Activated B cell treated with CpG ODN at 0.5 μM for 24 hours (primary cell): ENCODE results near the gene RUFY3. TPM values are rescaled to one million over a fixed set of nuclear protein-coding genes. Genes with fewer than 3 reads are reported as not detected.
"Not testable (repeated sequence)": the region's sequence is repeated elsewhere in the genome, so short reads cannot be mapped to it uniquely, and the experiment has no call there.

Experiments used
- ATAC-seq: fragments of 200-7000 bp; cut with Tn5 transposase; one replicate; pipeline ENCODE4 v1.10.0; 2021; ENCODE audit warnings: low read depth, mild to moderate bottlenecking, moderate library complexity
- CTCF ChIA-PET: fragments of 350-600 bp; sonication (Branson Sonifier 250); formaldehyde crosslinking; loops from one replicate; lab custom pipeline; 2021; ENCODE audit warnings: antibody characterized with exemption; lab: Charles Lee
- POLR2A ChIA-PET: fragments of 350-600 bp; sonication (Branson Sonifier 250); formaldehyde crosslinking; loops from one replicate; lab custom pipeline; 2021; ENCODE audit warnings: antibody characterized with exemption; lab: Charles Lee
- DNase-seq: peaks from one replicate; pipeline ENCODE4 v3.0.0; 2022
- H3K27ac Mint-ChIP-seq: one replicate; pipeline ENCODE4 v1.8.0; 2020; ENCODE audit warnings: mixed read lengths
- H3K27me3 Mint-ChIP-seq: one replicate; pipeline ENCODE4 v1.8.0; 2021; ENCODE audit warnings: mixed read lengths
- H3K36me3 Mint-ChIP-seq: one replicate; pipeline ENCODE4 v1.8.0; 2021; ENCODE audit warnings: low read depth, mixed read lengths
- H3K4me1 Mint-ChIP-seq: one replicate; pipeline ENCODE4 v1.8.0; 2021; ENCODE audit warnings: mixed read lengths
- H3K4me3 Mint-ChIP-seq: one replicate; pipeline ENCODE4 v1.8.0; 2020; ENCODE audit warnings: mild to moderate bottlenecking, mixed read lengths
- H3K9me3 Mint-ChIP-seq: one replicate; pipeline ENCODE4 v1.8.0; 2020; ENCODE audit warnings: mixed read lengths
- CTCF ChIP-seq: fragments of 200-600 bp; IDR thresholded peaks from one replicate; pipeline ENCODE4 v1.8.0; 2022; ENCODE audit warnings: antibody characterized with exemption, mild to moderate bottlenecking
- intact Hi-C: fragments of 100-400 bp; cut with micrococcal nuclease; formaldehyde crosslinking; loops from one replicate; pipeline ENCODE4 v1.15.1; 2024
- total RNA-seq: library from RNA; stranded (reverse); gene quantifications from 2 replicates; pipeline ENCODE4 v1.2.3, GENCODE V29; 2022

Gene RUFY3
- total RNA-seq, 1 donor from 2014 or later = 69.4 TPM

- peak; percentile 83 for DNase-seq
- intact Hi-C loops = loop anchor here (1.0 to 2.0 kb wide), 10 partner anchors 8 to 305 kb away; partner anchors contain the start of genes DCK, GRSF1 and MOB1B
- H3K4me3 Mint-ChIP-seq = peak within 1 kb of the TSS; percentile 99
- peak; percentile 88 for ATAC-seq
- H3K27me3 Mint-ChIP-seq = no peaks in the 10 kb centered on the region
- TF ChIP-seq CTCF = peak; percentile 96
- peaks cover 34% of the 10 kb centered on the region for H3K36me3 Mint-ChIP-seq
- H3K9me3 Mint-ChIP-seq = no peaks in the 10 kb centered on the region
- H3K27ac Mint-ChIP-seq = peak within 1 kb of the TSS; percentile 100
- POLR2A ChIA-PET = interaction anchor here (0.7 to 6.0 kb wide), 23 partner anchors 7 to 305 kb away, joined by 3 to 84 read pairs (median 4); partner anchors contain the start of genes DCK and GRSF1
- H3K4me1 Mint-ChIP-seq = peaks cover 48% of the 10 kb centered on the region
- CTCF ChIA-PET = interaction anchor here (0.5 to 6.7 kb wide), 8 partner anchors 17 to 306 kb away, joined by 3 to 48 read pairs (median 4); no protein-coding TSS in a partner anchor
Measured at GRCh38 chr4:70687821-70688794, 33.7 kb upstream of the RUFY3 start, which contains the start of gene UTP3. Gene UTP3 (plus strand): TSS chr4:70688532. CDS start chr4:70688678, 146 bp downstream.

- H3K27me3 Mint-ChIP-seq = no peaks in the 10 kb centered on the region
- no peaks in the 10 kb centered on the region for H3K9me3 Mint-ChIP-seq
- peak; percentile 4 for ATAC-seq
- no peak for DNase-seq
- H3K27ac Mint-ChIP-seq = peak overlapping the region; percentile 100
- H3K36me3 Mint-ChIP-seq = peaks cover 37% of the 10 kb centered on the region
- intact Hi-C loops = loop anchor here (1.0 to 2.0 kb wide), 10 partner anchors 9 to 304 kb away; partner anchors contain the start of genes DCK, GRSF1 and MOB1B
- peak overlapping the region; percentile 99 for H3K4me3 Mint-ChIP-seq
- TF ChIP-seq CTCF = no peak
- peaks cover 52% of the 10 kb centered on the region for H3K4me1 Mint-ChIP-seq
- CTCF ChIA-PET = interaction anchor here (0.5 to 6.7 kb wide), 5 partner anchors 16 to 305 kb away, joined by 3 to 48 read pairs (median 5); no protein-coding TSS in a partner anchor
- POLR2A ChIA-PET = interaction anchor here (0.7 to 6.0 kb wide), 16 partner anchors 8 to 304 kb away, joined by 3 to 84 read pairs (median 4); partner anchors contain the start of genes DCK and GRSF1
Measured at GRCh38 chr4:70688795-70689231, 33.0 kb upstream of the RUFY3 start.

- peaks cover 37% of the 10 kb centered on the region for H3K36me3 Mint-ChIP-seq
- ATAC-seq (no peak), DNase-seq (no peak)
- H3K9me3 Mint-ChIP-seq = no peaks in the 10 kb centered on the region
- H3K4me1 Mint-ChIP-seq = peaks cover 51% of the 10 kb centered on the region
- H3K27ac Mint-ChIP-seq = no peak overlapping the region
- CTCF ChIA-PET = interaction anchor here (6.7 kb wide), 1 partner anchor 13 kb away, joined by 48 read pairs; no protein-coding TSS in a partner anchor
- no peak overlapping the region for H3K4me3 Mint-ChIP-seq
- POLR2A ChIA-PET = interaction anchor here (0.6 to 6.0 kb wide), 6 partner anchors 12 to 275 kb away, joined by 3 to 84 read pairs (median 4); no protein-coding TSS in a partner anchor
- intact Hi-C loops = no loop called here
- H3K27me3 Mint-ChIP-seq = no peaks in the 10 kb centered on the region
- TF ChIP-seq CTCF = no peak
Measured at GRCh38 chr4:70691661-70692060, 30.1 kb upstream of the RUFY3 start.

GRCh38 chr4:70694633-70695032 lies 27.1 kb upstream of the RUFY3 start:
- peaks cover 19% of the 10 kb centered on the region for H3K36me3 Mint-ChIP-seq
- ATAC-seq, H3K9me3 Mint-ChIP-seq, H3K27me3 Mint-ChIP-seq, intact Hi-C loops, CTCF ChIA-PET, DNase-seq, H3K27ac Mint-ChIP-seq, H3K4me3 Mint-ChIP-seq: not testable (repeated sequence)
- H3K4me1 Mint-ChIP-seq = peaks cover 29% of the 10 kb centered on the region
- POLR2A ChIA-PET = interaction anchor here (0.6 to 0.7 kb wide), 2 partner anchors 122 to 145 kb away, joined by 3 to 5 read pairs; partner anchors contain the start of gene GRSF1

GRCh38 chr4:70698435-70698834 lies 23.3 kb upstream of the RUFY3 start:
- intact Hi-C loops, H3K4me1 Mint-ChIP-seq, H3K27ac Mint-ChIP-seq, H3K36me3 Mint-ChIP-seq, H3K4me3 Mint-ChIP-seq, DNase-seq, H3K9me3 Mint-ChIP-seq, H3K27me3 Mint-ChIP-seq, ATAC-seq: not testable (repeated sequence)
- ChIA-PET POLR2A (interaction anchor here (0.7 to 3.0 kb wide), 2 partner anchors 9 to 103 kb away, joined by 3 to 12 read pairs; partner anchors contain the start of gene UTP3), CTCF (interaction anchor here (1.6 kb wide), 1 partner anchor 36 kb away, joined by 4 read pairs; no protein-coding TSS in a partner anchor)
